Heart left ventricle (tissue), 16 donors: Measurements from ENCODE around the gene ITPR3. TPM values are rescaled to one million over a fixed set of nuclear protein-coding genes. Genes with fewer than 3 reads are reported as not detected.
A peak's percentile ranks its signal among the peaks of the same experiment; 100 is the strongest.
"Not testable (repeated sequence)": the region's sequence is repeated elsewhere in the genome, so short reads cannot be mapped to it uniquely, and the experiment has no call there.

Experiments used
- ATAC-seq, 4 donors: fragments of 200-7000 bp; cut with Tn5 transposase; one replicate each; pipeline ENCODE4 v1.9.1; 2020 to 2022; ENCODE audit warnings: moderate library complexity in 4 of 4, mild to moderate bottlenecking in 3 of 4, moderate number of reproducible peaks in 1 of 4
- DNase-seq, 5 donors: peaks; one replicate each; pipeline ENCODE4 v3.0.0-alpha.2; 2020
- H3K27ac ChIP-seq, 12 donors: fragments of 200-600 bp; sonication (generic) in 4 of 12; one replicate each; pipeline versions ENCODE4 v1.5.0 to v1.8.0; 2016 to 2022; ENCODE audit warnings: mild to moderate bottlenecking in 2 of 12
- H3K27me3 ChIP-seq, 9 donors: fragments of 200-600 bp; sonication (generic) in 2 of 9; one replicate each; pipeline versions ENCODE4 v1.5.1 to v1.8.0; 2016 to 2022; ENCODE audit warnings: mild to moderate bottlenecking in 3 of 9
- H3K36me3 ChIP-seq, 9 donors: fragments of 200-600 bp; sonication (generic) in 2 of 9; one replicate each; pipeline versions ENCODE4 v1.5.0 to v1.8.0; 2018 to 2022; ENCODE audit warnings: mild to moderate bottlenecking in 2 of 9
- H3K4me1 ChIP-seq, 12 donors: fragments of 200-600 bp; sonication (generic) in 4 of 12; one replicate each; pipeline versions ENCODE4 v1.5.0 to v1.8.0; 2016 to 2022; ENCODE audit warnings: mild to moderate bottlenecking in 3 of 12
- H3K4me3 ChIP-seq, 12 donors: fragments of 200-600 bp; sonication (generic) in 4 of 12; one replicate each; pipeline versions ENCODE4 v1.5.0 to v1.8.0; 2017 to 2022; ENCODE audit warnings: mild to moderate bottlenecking in 9 of 12, moderate library complexity in 4 of 12
- H3K9me3 ChIP-seq, 12 donors: fragments of 200-600 bp; sonication (generic) in 4 of 12; one replicate each; pipeline versions ENCODE4 v1.5.0 to v1.8.0; 2016 to 2022; ENCODE audit warnings: mild to moderate bottlenecking in 1 of 12
- CTCF ChIP-seq, 12 donors: fragments of 200-600 bp; sonication (generic) in 4 of 12; IDR thresholded peaks; one replicate each; pipeline versions ENCODE4 v1.5.0 to v1.8.0; 2018 to 2022; ENCODE audit warnings: antibody characterized with exemption in 12 of 12, mild to moderate bottlenecking in 5 of 12
- POLR2A ChIP-seq, 2 donors: fragments of 450-650 bp; IDR thresholded peaks; one replicate each; pipeline ENCODE4 v1.6.1; 2017; ENCODE audit warnings: antibody characterized with exemption in 2 of 2, mild to moderate bottlenecking in 2 of 2, moderate library complexity in 2 of 2
- WGBS, 4 donors: extraction: QIAGEN DNeasy Blood & Tissue Kit in 2 of 4; methylation state at CpG; one replicate each; pipeline versions ENCODE4 v1.1.5 to v1.1.7; 2013 to 2018; 5-methylcytosine and 5-hydroxymethylcytosine counted together
- intact Hi-C, 10 donors: fragments of 100-400 bp; cut with DNase I; formaldehyde crosslinking; loops; one replicate each; pipeline versions ENCODE4 v1.11.1 to v1.14.2; 2022
- polyA plus RNA-seq, 2 donors: library from polyadenylated mRNA; stranded (reverse); fragments of 200-250 nt; gene quantifications; one replicate each; pipeline ENCODE4 v1.2.3, GENCODE V29; 2013
- total RNA-seq, 9 donors: library from RNA; depleted of rRNA in 2 of 9; stranded (reverse); fragments of >200 nt in 2 of 9; fragmentation: NEBNext Ultra II Directional in 3 of 9; extraction: Animal tissue kit (Norgen Biotek cat#: 25700) in 3 of 9; gene quantifications; one replicate each; pipeline versions ENCODE4 v1.1.0 to v1.2.4, GENCODE V29; 2016 to 2023
- donor health status: ischemic (EF 13 %, LVEDD 7.1; RV severe dilation, severe dysfunction).
- donor health status: healthy with polysubstance abuse.
- donor health status: DM: no; HTN: yes; CAD: no.
- donor health status: DM: no; HTN: no; CAD: no.
- donor health status: ischemic (EF 25% LVEDD 6.9; RV normal size, moderate dysfunction).
- donor health status: ischemic (EF 25% LVEDD 5.7; RV mildly dilated, moderate dysfunction).
- donor health status: healthy.
- donor health status: DM: yes; HTN: yes; CAD: no.
- donor health status: ischemic (EF 35%, LVEDD 5.7; RV mildly dilated, moderate dysfunction).
- donor health status: nonischemic (EF 11% LVEDD 7.7; RV severe dilation, severe dysfunction).
- donor health status: DM: yes; HTN: yes; CAD: no.
- donor health status: PGD.
- donor health status: ischemic (EF 29% LVEDD 5.4; RV normal size, mild dysfunction).
- donor health status: nonischemic (EF 23%, LVEDD 6.1; RV moderate dilation, normal function).

The ITPR3 gene
- total and polyA plus RNA-seq, 11 donors: 4.8 to 33.5 (median 7.8) TPM

- Histone ChIP-seq H3K9me3 (no peaks in the 10 kb centered on the region), H3K4me1 (peaks cover 0 to 28% (median 12%) of the 10 kb centered on the region in 12 donors), H3K4me3 (no peak overlapping the region), H3K27ac (no peak overlapping the region), H3K27me3 (no peaks in the 10 kb centered on the region), H3K36me3 (peaks cover 0 to 5% (median 0%) of the 10 kb centered on the region in 9 donors)
- DNase-seq: no peak
- WGBS, 4 donors: 85 to 92% (median 88%) methylated on average over 7 of the region's 7 CpGs
- no peak for ATAC-seq
- TF ChIP-seq CTCF (IDR thresholded peaks at IDR 0.05): no peak
- intact Hi-C loops: no loop called here
Measured at GRCh38 chr6:33628401-33628964, 7.4 kb downstream of the ITPR3 start.

GRCh38 chr6:33630014-33630413 lies 8.9 kb downstream of the ITPR3 start:
- H3K36me3 ChIP-seq: peaks cover 0 to 3% (median 0%) of the 10 kb centered on the region in 9 donors
- H3K4me1 ChIP-seq: peaks cover 0 to 35% (median 24%) of the 10 kb centered on the region in 12 donors
- no peak overlapping the region for H3K27ac ChIP-seq
- no peak overlapping the region for H3K4me3 ChIP-seq
- TF ChIP-seq CTCF (IDR thresholded peaks at IDR 0.05): no peak
- no peak for DNase-seq
- no peak for ATAC-seq
- intact Hi-C loops: loop anchor here in 7 of 10 donors (5.0 to 10.0 kb wide), 4 partner anchors 38 to 45 kb away; partner anchors contain the start of gene BAK1 (in 1 of the 7)
- H3K27me3 ChIP-seq: peaks cover 0 to 6% (median 0%) of the 10 kb centered on the region in 9 donors
- WGBS, 4 donors: 87 to 90% (median 88%) methylated on average over 10 of the region's 10 CpGs
- no peaks in the 10 kb centered on the region for H3K9me3 ChIP-seq

GRCh38 chr6:33631521-33631920 lies 10.4 kb downstream of the ITPR3 start:
- H3K4me3 ChIP-seq, H3K36me3 ChIP-seq, H3K9me3 ChIP-seq, H3K27ac ChIP-seq, ATAC-seq, H3K27me3 ChIP-seq, DNase-seq: not testable (repeated sequence)
- WGBS, 4 donors: 95 to 97% (median 96%) methylated on average over 13 of the region's 13 CpGs
- peaks cover 0 to 41% (median 26%) of the 10 kb centered on the region in 12 donors for H3K4me1 ChIP-seq
- intact Hi-C loops: loop anchor here in 7 of 10 donors (5.0 to 10.0 kb wide), 4 partner anchors 39 to 47 kb away; partner anchors contain the start of gene BAK1 (in 1 of the 7)

- TF ChIP-seq CTCF (IDR thresholded peaks at IDR 0.05) (no peak), POLR2A (IDR thresholded peaks at IDR 0.05) (no peak)
- 77 to 95% (median 89%) methylated on average over 4 of the region's 4 CpGs for WGBS, 4 donors
- no peak for DNase-seq
- no peak overlapping the region for H3K4me3 ChIP-seq
- H3K4me1 ChIP-seq: peaks cover 0 to 41% (median 26%) of the 10 kb centered on the region in 12 donors
- peaks cover 0 to 6% (median 0%) of the 10 kb centered on the region in 9 donors for H3K27me3 ChIP-seq
- intact Hi-C loops: loop anchor here in 8 of 10 donors (1.0 to 10.0 kb wide), 5 partner anchors 40 to 47 kb away; partner anchors contain the start of gene BAK1 (in 1 of the 8)
- no peaks in the 10 kb centered on the region for H3K36me3 ChIP-seq
- H3K27ac ChIP-seq: peak overlapping the region in 1 of 12 donors; percentile 16
- H3K9me3 ChIP-seq: no peaks in the 10 kb centered on the region
- no peak for ATAC-seq
Measured at GRCh38 chr6:33631971-33632557, 10.9 kb downstream of the ITPR3 start.
